Testis (tissue), 3 donors: ENCODE data around the gene DNAAF8. TPM values are rescaled to one million over a fixed set of nuclear protein-coding genes. Genes with fewer than 3 reads are reported as not detected.

Source experiments
- DNase-seq: peaks from one replicate; pipeline ENCODE4 v3.0.0-alpha.2; 2019
- H3K27ac ChIP-seq, 2 donors: fragments of 200-600 bp; sonication (generic); one replicate each; pipeline ENCODE4 v1.5.1; 2019
- H3K27me3 ChIP-seq: fragments of 200-600 bp; sonication (generic); one replicate; pipeline ENCODE4 v1.5.1; 2019
- H3K36me3 ChIP-seq: fragments of 200-600 bp; sonication (generic); one replicate; pipeline ENCODE4 v1.5.1; 2017; ENCODE audit warnings: low read depth; ENCODE audit errors: missing control alignments
- H3K4me1 ChIP-seq: fragments of 200-600 bp; sonication (generic); one replicate; pipeline ENCODE4 v1.5.1; 2019
- H3K4me3 ChIP-seq, 2 donors: fragments of 200-600 bp; sonication (generic); one replicate each; pipeline ENCODE4 v1.5.1; 2017 to 2019
- H3K9me3 ChIP-seq: fragments of 200-600 bp; sonication (generic); one replicate; pipeline ENCODE4 v1.5.1; 2017
- CTCF ChIP-seq, 3 experiments: fragments of 450-650 bp in 2 of 3; fragments of 200-600 bp in 1 of 3; sonication (generic) in 1 of 3; IDR thresholded peaks; one replicate each; pipeline ENCODE4 v1.5.1; 2016 to 2019; ENCODE audit warnings: antibody characterized with exemption in 3 of 3, mild to moderate bottlenecking in 2 of 3, moderate library complexity in 1 of 3
- POLR2A ChIP-seq: fragments of 450-650 bp; IDR thresholded peaks from one replicate; pipeline ENCODE4 v1.6.1; 2017; ENCODE audit warnings: antibody characterized with exemption, mild to moderate bottlenecking, moderate library complexity
- WGBS, 2 donors: methylation state at CpG; one replicate each; pipeline ENCODE4 v1.1.5; 2018; 5-methylcytosine and 5-hydroxymethylcytosine counted together
- intact Hi-C: fragments of 100-400 bp; cut with DNase I; formaldehyde crosslinking; loops from one replicate; pipeline ENCODE4 v1.15.1; 2023; ENCODE audit warnings: low total_unique reads
- polyA plus RNA-seq: library from polyadenylated mRNA; stranded (reverse); fragments of 350-450 nt; fragmentation: Illumina TruSeq; extraction: RNeasy Lipid Tissue Mini Kit (QIAGEN cat#74804); gene quantifications from one replicate; pipeline ENCODE4 v1.2.3, GENCODE V29; 2014; ENCODE audit warnings: low read depth, low replicate concordance; ENCODE audit not compliant: insufficient read depth
- total RNA-seq, 2 donors: library from RNA; depleted of rRNA; stranded (reverse); fragments of >200 nt; gene quantifications; one replicate each; pipeline ENCODE4 v1.2.3, GENCODE V29; 2016

Gene DNAAF8
- total and polyA plus RNA-seq, 3 donors from 2014 or later = 61.6 to 238 (median 70.0) TPM

- Histone ChIP-seq H3K27me3 (no peaks in the 10 kb centered on the region), H3K27ac (no peak overlapping the region), H3K4me3 (no peak overlapping the region), H3K36me3 (no peaks in the 10 kb centered on the region), H3K4me1 (no peaks in the 10 kb centered on the region), H3K9me3 (no peaks in the 10 kb centered on the region)
- no peak for DNase-seq
- intact Hi-C loops = no loop called here
- TF ChIP-seq CTCF (IDR thresholded peaks at IDR 0.05) = no peak
- no peak for TF ChIP-seq POLR2A
- 76 to 83% methylated on average over 7 of the region's 7 CpGs for WGBS, 2 donors
Observed at GRCh38 chr16:4706871-4707270, 27.5 kb upstream of the DNAAF8 start.

GRCh38 chr16:4709481-4709880, 24.9 kb upstream of the DNAAF8 start:
- Histone ChIP-seq H3K4me1 (no peaks in the 10 kb centered on the region), H3K9me3 (no peaks in the 10 kb centered on the region), H3K36me3 (no peaks in the 10 kb centered on the region), H3K4me3 (no peak overlapping the region), H3K27me3 (no peaks in the 10 kb centered on the region), H3K27ac (no peak overlapping the region)
- intact Hi-C loops = no loop called here
- DNase-seq = no peak
- 92 to 96% methylated on average over 4 of the region's 4 CpGs for WGBS, 2 donors
- TF ChIP-seq POLR2A = no peak
- no peak for TF ChIP-seq CTCF (IDR thresholded peaks at IDR 0.05)

GRCh38 chr16:4713663-4714501, 20.5 kb upstream of the DNAAF8 start:
- no peak for DNase-seq
- no peaks in the 10 kb centered on the region for H3K27me3 ChIP-seq
- intact Hi-C loops = no loop called here
- H3K36me3 ChIP-seq = no peaks in the 10 kb centered on the region
- no peak overlapping the region for H3K4me3 ChIP-seq
- no peak for TF ChIP-seq CTCF (IDR thresholded peaks at IDR 0.05)
- TF ChIP-seq POLR2A = no peak
- H3K9me3 ChIP-seq = no peaks in the 10 kb centered on the region
- 63 to 78% methylated on average over 12 to 18 of the region's 18 CpGs for WGBS, 2 donors
- H3K4me1 ChIP-seq = no peaks in the 10 kb centered on the region
- no peak overlapping the region for H3K27ac ChIP-seq

- Histone ChIP-seq H3K4me3 (no peak overlapping the region), H3K36me3 (no peaks in the 10 kb centered on the region), H3K27ac (no peak overlapping the region), H3K9me3 (no peaks in the 10 kb centered on the region), H3K27me3 (no peaks in the 10 kb centered on the region), H3K4me1 (no peaks in the 10 kb centered on the region)
- intact Hi-C loops = no loop called here
- no peak for TF ChIP-seq POLR2A
- no peak for TF ChIP-seq CTCF (IDR thresholded peaks at IDR 0.05)
- 94% methylated on average over 2 of the region's 2 CpGs for WGBS, 2 donors
- no peak for DNase-seq
Observed at GRCh38 chr16:4714996-4715395, 19.3 kb upstream of the DNAAF8 start.

- Histone ChIP-seq H3K9me3 (no peaks in the 10 kb centered on the region), H3K27me3 (no peaks in the 10 kb centered on the region), H3K27ac (no peak overlapping the region), H3K4me1 (no peaks in the 10 kb centered on the region), H3K4me3 (no peak overlapping the region), H3K36me3 (no peaks in the 10 kb centered on the region)
- no peak for DNase-seq
- 74 to 79% methylated on average over 5 of the region's 5 CpGs for WGBS, 2 donors
- intact Hi-C loops = no loop called here
- TF ChIP-seq POLR2A (no peak), CTCF (IDR thresholded peaks at IDR 0.05) (no peak)
Observed at GRCh38 chr16:4718466-4718865, 15.9 kb upstream of the DNAAF8 start.
